IMR-90 (cell line): ENCODE data around the gene METTL4. TPM values are rescaled to one million over a fixed set of nuclear protein-coding genes. Genes with fewer than 3 reads are reported as not detected.

Experiments used
- ATAC-seq: fragments of 200-7000 bp; cut with Tn5 transposase; 2 replicates; pipeline ENCODE4 v1.9.1; 2020; ENCODE audit warnings: low read depth, mild to moderate bottlenecking, moderate library complexity
- BruUV-seq: library from RNA; stranded (reverse); fragments of 400-500 nt; replicated peaks from 2 replicates; lab custom pipeline; 2021; lab: Mats Ljungman, UMichigan
- CTCF ChIA-PET: fragments of 300-600 bp; formaldehyde crosslinking; extraction: SDS; loops from one replicate; lab custom pipeline; 2021; ENCODE audit warnings: antibody characterized with exemption; lab: Yijun Ruan, JAX
- POLR2A ChIA-PET: fragments of 300-600 bp; sonication (Branson Sonifier 250); formaldehyde crosslinking; loops from one replicate; lab custom pipeline; 2022; ENCODE audit warnings: antibody characterized with exemption; ENCODE audit not compliant: unreplicated experiment; lab: Charles Lee
- DNase-seq: peaks from one replicate; pipeline ENCODE4 v3.0.0; 2013
- H2AFZ ChIP-seq: replicated peaks from 2 replicates; pipeline ENCODE3; 2013; ENCODE audit warnings: low read length, mild to moderate bottlenecking; ENCODE audit not compliant: poor library complexity
- H2AK5ac ChIP-seq: 2 replicates; pipeline ENCODE4 v1.6.1; 2013; ENCODE audit warnings: low read depth, low read length, inconsistent platforms
- H2AK9ac ChIP-seq: replicated peaks from 2 replicates; pipeline ENCODE3; 2013; ENCODE audit warnings: mild to moderate bottlenecking, low read depth, low read length, moderate library complexity; ENCODE audit not compliant: poor library complexity
- H2BK120ac ChIP-seq: 2 replicates; pipeline ENCODE4 v1.6.1; 2013; ENCODE audit warnings: low read depth, low read length, inconsistent platforms
- H2BK15ac ChIP-seq: 3 replicates; pipeline ENCODE4 v1.6.1; 2013; ENCODE audit warnings: low read depth, low read length, inconsistent platforms
- H2BK20ac ChIP-seq: 2 replicates; pipeline ENCODE4 v1.6.1; 2013; ENCODE audit warnings: low read depth, mild to moderate bottlenecking, inconsistent platforms, low read length, moderate library complexity
- H2BK5ac ChIP-seq: 2 replicates; pipeline ENCODE4 v1.6.1; 2013; ENCODE audit warnings: mild to moderate bottlenecking, low read depth, low read length, inconsistent platforms; ENCODE audit not compliant: poor library complexity, severe bottlenecking
- H3K14ac ChIP-seq: replicated peaks from 2 replicates; pipeline ENCODE4 v1.6.1; 2013; ENCODE audit warnings: low read depth, low read length, inconsistent platforms
- H3K18ac ChIP-seq: 2 replicates; pipeline ENCODE4 v1.6.1; 2013; ENCODE audit warnings: low read depth, low read length, control low read depth
- H3K23ac ChIP-seq: 2 replicates; pipeline ENCODE4 v1.6.1; 2013; ENCODE audit warnings: low read depth, low read length, inconsistent platforms
- H3K27ac ChIP-seq: 2 replicates; pipeline ENCODE4 v1.5.1; 2013; ENCODE audit warnings: mild to moderate bottlenecking, control low read depth, low read length; ENCODE audit not compliant: insufficient read depth
- H3K27me3 ChIP-seq: 2 replicates; pipeline ENCODE4 v1.6.1; 2013; ENCODE audit warnings: low read length; ENCODE audit not compliant: control insufficient read depth, insufficient read depth
- H3K36me3 ChIP-seq: 2 replicates; pipeline ENCODE4 v1.6.1; 2013; ENCODE audit warnings: low read length, mixed read lengths; ENCODE audit not compliant: control insufficient read depth, insufficient read depth
- H3K4ac ChIP-seq: 2 replicates; pipeline ENCODE4 v1.6.1; 2013; ENCODE audit warnings: low read depth, low read length, inconsistent platforms
- H3K4me1 ChIP-seq: 2 replicates; pipeline ENCODE4 v1.6.1; 2013; ENCODE audit warnings: low read length, mixed read lengths; ENCODE audit not compliant: control insufficient read depth, insufficient read depth
- H3K4me2 ChIP-seq: 2 replicates; pipeline ENCODE4 v1.6.1; 2013; ENCODE audit warnings: low read depth, mild to moderate bottlenecking, control low read depth, low read length, moderate library complexity
- H3K4me3 ChIP-seq: 2 replicates; pipeline ENCODE4 v1.5.1; 2013; ENCODE audit warnings: low read depth, mild to moderate bottlenecking, control low read depth, low read length, moderate library complexity; ENCODE audit not compliant: insufficient read depth
- H3K56ac ChIP-seq: 2 replicates; pipeline ENCODE4 v1.6.1; 2013; ENCODE audit warnings: low read length, inconsistent platforms; ENCODE audit not compliant: insufficient read depth; ENCODE audit errors: extremely low read depth
- H3K79me1 ChIP-seq, 2 experiments: 2 replicates each; pipeline ENCODE4 v1.6.1; 2013; ENCODE audit warnings: low read length in 2 of 2, inconsistent platforms in 1 of 2, low read depth in 1 of 2
- H3K9ac ChIP-seq: 2 replicates; pipeline ENCODE4 v1.6.1; 2013; ENCODE audit warnings: low read depth, low read length, control low read depth
- H3K9me1 ChIP-seq: 2 replicates; pipeline ENCODE4 v1.6.1; 2013; ENCODE audit warnings: low read length, inconsistent platforms; ENCODE audit not compliant: insufficient read depth
- H3K9me3 ChIP-seq: 2 replicates; pipeline ENCODE4 v1.6.1; 2013; ENCODE audit warnings: low read length; ENCODE audit not compliant: control insufficient read depth, insufficient read depth
- H4K20me1 ChIP-seq: 2 replicates; pipeline ENCODE4 v1.6.1; 2013; ENCODE audit warnings: low read length, inconsistent platforms; ENCODE audit not compliant: insufficient read depth
- H4K5ac ChIP-seq: 2 replicates; pipeline ENCODE4 v1.6.1; 2013; ENCODE audit warnings: mild to moderate bottlenecking, low read depth, low read length, control low read depth
- H4K8ac ChIP-seq, 2 experiments: 2 replicates each; pipeline ENCODE4 v1.6.1; 2013; ENCODE audit warnings: low read depth in 2 of 2, low read length in 2 of 2, control low read depth in 1 of 2, inconsistent platforms in 1 of 2
- H4K91ac ChIP-seq: 2 replicates; pipeline ENCODE4 v1.6.1; 2013; ENCODE audit warnings: low read depth, low read length, inconsistent platforms; ENCODE audit not compliant: insufficient read depth
- BHLHE40 ChIP-seq: fragments of 150-350 bp; IDR thresholded peaks from 2 replicates; pipeline ENCODE4 v1.6.1; 2016; ENCODE audit warnings: mild to moderate bottlenecking, low read depth, low read length
- CHD1 ChIP-seq: IDR thresholded peaks from 2 replicates; pipeline ENCODE4 v1.6.1; 2012; ENCODE audit warnings: low read depth, low read length, improper control_type of control experiment
- CTCF ChIP-seq: conservative IDR thresholded peaks from 2 replicates; pipeline ENCODE4 v1.5.1; 2012; ENCODE audit warnings: mild to moderate bottlenecking, low read depth, low read length, improper control_type of control experiment
- ELK1 ChIP-seq: fragments of 150-350 bp; IDR thresholded peaks from 2 replicates; pipeline ENCODE4 v1.6.1; 2016; ENCODE audit warnings: low read depth, mild to moderate bottlenecking, low read length, moderate library complexity, borderline replicate concordance
- FOS ChIP-seq: fragments of 150-350 bp; IDR thresholded peaks from 2 replicates; pipeline ENCODE4 v1.6.1; 2016; ENCODE audit warnings: low read depth, low read length
- MAZ ChIP-seq: IDR thresholded peaks from 2 replicates; pipeline ENCODE4 v1.6.1; 2012; ENCODE audit warnings: low read depth, mild to moderate bottlenecking, low read length, improper control_type of control experiment, moderate library complexity, borderline replicate concordance
- NFE2L2 ChIP-seq: fragments of 150-350 bp; IDR thresholded peaks from 2 replicates; pipeline ENCODE4 v1.6.1; 2016; ENCODE audit warnings: low read depth, mild to moderate bottlenecking, low read length
- POLR2A ChIP-seq: IDR thresholded peaks from 2 replicates; pipeline ENCODE4 v1.6.1; 2012; ENCODE audit warnings: mild to moderate bottlenecking, low read depth, low read length
- RAD21 ChIP-seq: IDR thresholded peaks from 2 replicates; pipeline ENCODE4 v1.6.1; 2012; ENCODE audit warnings: low read length, improper control_type of control experiment
- RFX5 ChIP-seq: IDR thresholded peaks from 2 replicates; pipeline ENCODE4 v1.8.0; 2012; ENCODE audit warnings: low read depth, mild to moderate bottlenecking, low read length, moderate library complexity
- SMC3 ChIP-seq: fragments of 150-350 bp; IDR thresholded peaks from 2 replicates; pipeline ENCODE4 v1.6.1; 2016; ENCODE audit warnings: low read depth, mild to moderate bottlenecking, antibody characterized with exemption, low read length, moderate library complexity
- USF2 ChIP-seq: fragments of 150-350 bp; IDR thresholded peaks from 2 replicates; pipeline ENCODE4 v1.6.1; 2017; ENCODE audit warnings: mild to moderate bottlenecking, antibody characterized with exemption, low read length, low read depth
- WGBS, 2 experiments: methylation state at CpG; one replicate each; pipeline versions ENCODE4 v1.1.5 to v1.1.7; 2013; ENCODE audit warnings: missing lambda C conversion rate in 2 of 2; ENCODE audit not compliant: insufficient read length in 1 of 2; ENCODE audit errors: extremely low coverage in 2 of 2; 5-methylcytosine and 5-hydroxymethylcytosine counted together
- dilution Hi-C: fragments of 300-500 bp; cut with HindIII; formaldehyde crosslinking; loops from one replicate; pipeline ENCODE4 v1.14.3; 2018; ENCODE audit warnings: low sequenced_read_pairs; ENCODE audit not compliant: unreplicated experiment
- in situ Hi-C: fragments of 300-500 bp; cut with MboI; formaldehyde crosslinking; loops from 3 replicates; pipeline ENCODE4 v1.14.3; 2019; ENCODE audit warnings: low sequenced_read_pairs, inconsistent platforms, mixed read lengths
- intact Hi-C: fragments of 100-400 bp; cut with micrococcal nuclease; formaldehyde crosslinking; loops from 2 replicates; pipeline ENCODE4 v1.10.0; 2022
- polyA plus RNA-seq, 3 experiments: library from polyadenylated mRNA; depleted of rRNA; stranded (reverse); fragments of >200 nt; gene quantifications; 2 replicates each; pipeline ENCODE4 v1.2.3, GENCODE V29; 2012; ENCODE audit warnings: low replicate concordance in 1 of 3
- total RNA-seq: library from RNA; depleted of rRNA; stranded (reverse); fragments of >200 nt; gene quantifications from 2 replicates; pipeline ENCODE4 v1.2.3, GENCODE V29; 2012

Gene METTL4
- total and polyA plus RNA-seq, 2 of the 4 experiments (the other 2 are of a cell fraction): 4.9 to 5.4 TPM

GRCh38 chr18:2572892-2573291 lies 1.6 kb upstream of the METTL4 start:
- Histone ChIP-seq H4K20me1 (no peaks in the 10 kb centered on the region), H3K4me1 (peaks cover 5% of the 10 kb centered on the region), H3K14ac (no peak overlapping the region), H4K8ac (no peak overlapping the region; a peak in 1 of 4 replicates), H2BK5ac (no peak overlapping the region), H4K5ac (no peak overlapping the region), H3K9me1 (0 out of 2 replicates have a peak, but pooled peaks cover 9% of the 10 kb centered on the region), H3K4ac (no peak overlapping the region), H4K91ac (no peak overlapping the region), H3K9me3 (no peaks in the 10 kb centered on the region), H3K79me1 (peaks cover 40 to 51% of the 10 kb centered on the region in 2 experiments), H2AK5ac (no peak overlapping the region; the same call in 1 of the 2 replicates), H3K27ac (no peak overlapping the region), H3K36me3 (no peaks in the 10 kb centered on the region), H2BK120ac (no peak overlapping the region), H3K4me2 (peak overlapping the region; percentile 99), H3K27me3 (no peaks in the 10 kb centered on the region), H2BK20ac (no peak overlapping the region), H2BK15ac (no peak overlapping the region), H2AK9ac (no peak overlapping the region), H3K18ac (no peak overlapping the region), H2AFZ (no peak overlapping the region), H3K56ac (no peak overlapping the region; the same call in 1 of the 2 replicates), H3K4me3 (peak overlapping the region; percentile 66), H3K9ac (peak overlapping the region; percentile 47; the same call in 1 of the 2 replicates), H3K23ac (peak overlapping the region; percentile 58; the same call in 1 of the 2 replicates)
- BruUV-seq: no TSS peak
- no peak for DNase-seq
- ChIA-PET CTCF (no interaction called here), POLR2A (no interaction called here)
- dilution Hi-C loops (no loop called here), intact Hi-C loops (loop anchor here (2.0 kb wide), 1 partner anchor 82 kb away; the partner anchor contains the start of gene SMCHD1), in situ Hi-C loops (loop anchor here (25.0 kb wide), 1 partner anchor 1711 kb away; no protein-coding TSS in a partner anchor)
- TF ChIP-seq CTCF (no peak), USF2 (no peak), SMC3 (no peak), MAZ (no peak), POLR2A (no peak), BHLHE40 (no peak), RAD21 (no peak), FOS (no peak), ELK1 (no peak), NFE2L2 (no peak), CHD1 (no peak), RFX5 (no peak)
- WGBS, 2 experiments: no CpG with 5 or more reads among the region's 5 CpGs
- no peak for ATAC-seq
